GM21576 (cell line): ENCODE measurements around the gene MYO1B.

Experiments
- ATAC-seq: cut with Tn5 transposase; IDR thresholded peaks from one replicate; pipeline ENCODE4 v1.9.1; 2021; ENCODE audit warnings: mild to moderate bottlenecking, moderate library complexity; ENCODE audit not compliant: unreplicated experiment

MYO1B gene

DNA sequence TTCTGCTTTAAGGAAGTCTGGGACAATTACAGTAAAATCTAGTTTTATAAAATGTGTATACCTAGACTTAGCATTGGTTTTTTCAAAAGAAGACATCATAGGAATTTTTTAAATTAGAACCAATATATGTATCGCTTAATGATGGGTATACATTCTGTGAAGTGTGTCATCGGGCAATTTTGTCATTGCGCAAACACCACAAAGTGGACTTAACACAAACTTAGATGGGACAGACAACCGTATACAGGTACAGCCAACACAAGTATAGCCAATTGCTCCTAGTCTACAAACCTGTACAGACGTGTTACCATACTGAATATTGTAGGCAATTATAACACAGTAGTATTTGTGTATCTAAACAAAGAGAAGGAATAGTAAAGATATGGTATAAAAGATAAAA, 12.7 kb downstream of the MYO1B start:
- no peak for ATAC-seq

- ATAC-seq: no peak
These were observed 13.8 kb downstream of the MYO1B start for GRCh38 chr2:191258996-191259395.

DNA sequence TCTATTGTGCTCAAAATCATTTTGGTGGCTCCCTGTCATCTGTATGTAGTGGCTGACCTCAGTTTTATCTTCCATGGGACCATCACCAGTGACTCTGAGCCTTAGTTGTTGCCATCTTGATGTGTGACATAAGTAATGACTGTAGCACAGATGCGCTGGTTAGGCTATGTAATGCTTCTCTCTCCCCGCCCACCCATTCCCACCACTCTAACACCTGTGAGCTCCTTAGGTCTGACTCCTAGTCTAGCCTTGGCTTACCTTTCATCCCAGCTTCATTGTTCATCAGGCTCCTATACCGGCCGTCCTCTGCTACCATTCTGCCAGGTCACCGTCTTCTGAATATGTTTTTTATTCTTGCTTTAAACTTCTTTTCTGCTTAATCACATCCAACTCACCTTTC, 17.2 kb downstream of the MYO1B start:
- no peak for ATAC-seq

DNA sequence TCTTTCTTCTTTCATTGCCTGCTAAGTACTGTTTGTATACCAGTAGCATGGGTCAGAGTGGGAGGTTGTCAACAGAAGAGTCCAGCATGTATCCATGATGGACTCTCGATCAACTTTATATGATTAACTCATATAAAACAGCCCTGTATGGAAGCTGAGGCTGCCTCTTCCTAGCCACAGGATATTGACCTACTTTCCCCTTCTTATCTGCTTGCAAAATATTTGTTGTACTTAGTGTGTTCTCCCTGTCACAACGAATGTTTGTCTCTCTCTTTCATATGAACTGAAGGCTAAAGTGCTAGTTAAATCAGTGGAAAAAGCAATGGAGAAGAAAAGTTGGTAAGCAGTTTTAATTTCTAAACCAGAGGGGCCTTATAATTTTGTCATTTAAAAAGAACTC, 17.8 kb downstream of the MYO1B start:
- no peak for ATAC-seq

DNA sequence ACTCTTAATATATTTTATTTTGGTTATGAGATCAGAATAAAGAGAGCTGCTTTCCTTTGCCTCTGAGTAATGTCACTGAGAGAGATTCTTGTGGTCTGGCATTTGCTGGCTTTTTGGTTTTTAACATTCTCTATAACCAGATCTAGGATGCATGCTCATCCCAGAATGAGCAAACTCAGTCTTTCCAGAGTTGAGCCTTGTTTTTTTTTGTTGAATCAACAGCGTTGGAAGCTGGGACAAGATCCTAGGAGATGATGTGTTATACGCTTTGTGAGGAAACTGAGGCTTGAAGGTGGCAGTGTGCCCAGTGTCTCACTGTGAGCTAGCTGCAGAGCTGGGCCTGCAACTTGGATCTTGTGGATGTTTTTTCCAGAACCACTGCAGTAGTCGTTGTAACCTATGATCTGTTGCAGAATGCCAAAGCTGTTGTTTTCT, 19.5 kb downstream of the MYO1B start:
- no peak for ATAC-seq

- no peak for ATAC-seq
These were observed 20.3 kb downstream of the MYO1B start for GRCh38 chr2:191265311-191266170.

DNA sequence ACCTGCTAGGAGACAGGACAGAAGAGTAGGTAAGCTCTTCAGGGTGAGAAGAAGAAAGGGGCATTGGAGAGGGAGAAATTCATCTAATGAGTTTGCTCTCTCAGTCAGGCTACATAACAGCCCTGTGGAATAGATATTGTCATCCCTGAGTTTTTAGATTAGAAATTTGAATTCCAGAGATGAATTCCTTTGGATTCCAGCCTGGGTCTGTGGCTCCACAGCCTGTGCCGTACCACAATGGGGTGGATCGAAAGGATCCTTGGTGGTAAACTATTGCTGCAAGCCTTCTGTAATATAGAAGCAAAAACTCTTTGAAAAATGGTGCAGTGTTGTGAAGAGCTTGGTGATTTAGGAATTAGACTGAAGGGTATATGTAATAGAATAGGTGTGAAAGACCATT, 21.0 kb downstream of the MYO1B start:
- ATAC-seq: no peak

- ATAC-seq: no peak
These were observed 23.4 kb downstream of the MYO1B start for GRCh38 chr2:191268596-191268995.

DNA sequence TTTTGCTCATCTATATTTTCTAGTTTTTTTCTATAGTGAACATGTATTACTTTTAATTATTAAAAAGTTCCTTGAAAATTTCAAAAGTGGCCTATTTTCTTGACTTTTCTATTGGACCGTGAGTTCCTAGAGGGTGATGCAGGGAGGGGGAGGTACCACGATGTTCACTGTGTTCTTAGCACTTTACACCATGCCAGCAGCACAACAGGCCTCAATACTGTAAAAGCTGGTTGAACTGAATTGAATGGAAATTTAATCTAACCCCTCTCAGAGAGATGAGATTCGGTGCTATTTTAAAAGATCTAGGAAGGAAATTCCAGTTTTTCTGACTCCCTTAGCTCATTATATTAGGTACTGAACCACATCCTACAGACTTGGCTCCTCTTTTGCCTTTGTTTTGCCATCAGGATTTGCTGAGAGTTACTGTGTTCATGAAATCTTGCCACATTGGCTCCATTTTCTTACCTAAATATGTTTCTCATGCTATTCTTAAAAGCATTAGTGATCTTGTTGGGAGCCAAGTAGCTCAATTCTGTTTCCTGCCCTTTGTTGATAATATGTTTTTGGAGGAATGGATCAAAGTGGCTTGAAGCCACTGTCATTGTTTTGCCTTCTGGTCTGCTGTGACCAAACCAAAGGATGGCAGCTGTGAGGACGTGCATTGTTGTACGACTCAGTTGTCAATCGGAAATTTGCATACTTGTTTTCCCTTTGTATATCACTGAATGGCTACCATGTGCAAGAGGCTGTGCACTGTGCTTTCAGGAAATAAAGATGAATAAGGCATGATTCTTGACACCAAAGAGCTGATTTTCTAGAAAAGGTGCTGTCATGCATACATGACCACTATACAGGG, 25.3 kb downstream of the MYO1B start:
- no peak for ATAC-seq

GRCh38 chr2:191272064-191272463, 26.9 kb downstream of the MYO1B start:
- no peak for ATAC-seq

DNA sequence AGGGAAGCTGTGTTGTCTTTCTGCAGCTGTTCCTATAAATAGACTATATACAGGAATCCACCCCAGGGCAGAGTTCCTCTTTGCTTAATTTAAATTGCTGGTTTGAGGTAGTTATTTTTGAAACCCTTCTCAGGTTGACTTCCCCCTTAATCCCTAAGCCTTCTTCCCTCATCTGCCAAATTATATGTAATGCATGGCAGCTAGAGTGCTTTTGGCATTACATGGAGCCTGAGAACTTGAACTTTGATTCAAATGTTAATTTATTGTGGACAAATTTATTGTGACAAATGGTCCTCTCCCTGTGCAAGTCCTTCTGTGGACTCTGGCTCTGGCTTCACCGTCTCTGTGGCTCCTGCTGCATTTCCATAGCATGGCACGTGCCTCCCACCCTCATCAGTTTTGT, 29.2 kb downstream of the MYO1B start:
- no peak for ATAC-seq

DNA sequence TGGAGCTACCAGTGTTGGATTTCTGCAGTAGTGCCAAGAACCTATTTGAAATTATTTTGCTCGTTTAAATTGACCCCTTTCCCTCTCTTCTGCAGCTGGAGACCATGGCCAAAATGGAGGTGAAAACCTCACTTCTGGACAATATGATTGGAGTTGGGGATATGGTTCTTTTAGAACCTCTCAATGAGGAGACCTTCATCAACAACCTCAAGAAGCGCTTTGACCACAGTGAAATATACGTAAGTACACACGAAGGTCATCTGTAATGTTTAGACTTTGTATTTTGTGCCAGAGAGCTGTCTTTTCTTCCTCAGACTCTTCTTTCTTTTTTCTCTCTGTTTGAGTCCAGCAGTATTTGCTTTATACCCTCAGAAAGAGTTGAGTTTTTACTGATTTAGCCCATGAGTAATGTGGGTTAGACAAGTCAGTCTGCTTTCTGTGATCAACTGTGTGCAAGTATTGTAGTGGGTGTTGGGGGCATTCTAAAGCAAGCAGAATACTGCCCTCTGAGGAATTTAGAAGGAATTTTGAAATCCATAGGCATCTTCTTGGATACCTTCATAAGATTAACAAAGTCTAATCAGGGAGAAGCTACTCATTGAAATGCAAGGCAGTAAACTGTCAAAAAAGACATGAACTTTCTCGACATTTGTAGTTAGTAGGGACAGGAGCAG, 31.7 kb downstream of the MYO1B start:
- no peak for ATAC-seq

DNA sequence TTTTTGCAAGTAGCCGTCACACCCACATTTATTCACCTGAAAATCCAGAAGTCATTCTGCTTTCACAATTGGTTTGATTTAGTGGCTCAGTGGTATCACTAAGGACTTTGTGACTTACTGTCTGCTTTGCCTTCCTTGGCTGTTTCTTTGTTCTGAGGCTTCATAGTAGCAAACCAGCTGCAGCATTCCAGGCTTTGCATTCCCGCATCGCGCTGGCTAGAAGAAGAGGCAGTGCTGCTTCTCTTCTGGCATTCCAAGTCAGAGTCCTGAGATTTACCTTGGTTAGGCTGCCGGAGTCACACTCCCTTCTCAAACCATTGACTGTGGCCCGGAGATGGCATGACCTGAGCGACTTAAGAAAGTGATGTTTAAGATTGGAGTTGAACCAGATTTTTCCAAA, 35.1 kb downstream of the MYO1B start:
- no peak for ATAC-seq

- ATAC-seq: no peak
These were observed 35.9 kb downstream of the MYO1B start for GRCh38 chr2:191280834-191281756.

- no peak for ATAC-seq
These were observed 40.0 kb downstream of the MYO1B start for GRCh38 chr2:191285252-191285651.

DNA sequence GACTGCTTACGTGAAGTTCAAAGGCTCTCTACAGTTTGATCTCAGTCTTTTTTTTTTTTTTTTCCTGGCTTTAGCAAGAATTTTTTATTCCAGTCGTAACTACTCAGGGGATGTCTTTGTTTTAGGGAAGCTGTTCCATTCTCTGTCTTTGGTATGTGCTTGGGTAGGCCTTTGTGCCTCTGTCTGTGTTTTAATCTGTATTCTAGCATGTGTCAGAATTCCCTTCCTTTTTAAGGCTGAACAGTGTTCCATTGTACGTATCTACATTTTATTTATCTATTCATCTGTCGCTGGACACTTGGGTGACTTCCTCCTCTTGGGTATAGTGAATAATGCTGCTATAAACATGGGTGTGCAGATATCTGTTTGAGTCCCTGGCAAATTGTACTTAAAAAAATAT, 42.6 kb downstream of the MYO1B start:
- ATAC-seq: no peak

GRCh38 chr2:191289049-191289448, 43.8 kb downstream of the MYO1B start:
- ATAC-seq: no peak

DNA sequence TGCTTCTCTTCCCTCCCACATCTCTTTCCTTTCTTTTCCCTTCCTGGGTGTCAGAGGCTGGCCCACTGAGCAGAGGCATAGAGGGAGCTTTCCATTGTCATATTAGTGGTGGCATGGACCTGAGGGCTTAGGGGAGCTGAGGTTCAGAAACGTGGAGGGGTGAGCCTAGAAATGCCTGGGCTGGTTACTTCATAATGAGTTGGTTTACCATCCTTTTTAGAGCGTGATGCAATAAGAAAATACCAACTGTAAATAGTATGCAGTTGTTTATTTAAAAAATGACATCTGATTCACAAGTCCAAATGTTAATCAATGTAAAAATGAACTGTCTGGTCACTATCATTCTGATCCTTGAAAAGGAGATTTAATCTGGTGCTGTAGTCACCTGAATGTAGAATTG, 46.3 kb downstream of the MYO1B start:
- no peak for ATAC-seq

DNA sequence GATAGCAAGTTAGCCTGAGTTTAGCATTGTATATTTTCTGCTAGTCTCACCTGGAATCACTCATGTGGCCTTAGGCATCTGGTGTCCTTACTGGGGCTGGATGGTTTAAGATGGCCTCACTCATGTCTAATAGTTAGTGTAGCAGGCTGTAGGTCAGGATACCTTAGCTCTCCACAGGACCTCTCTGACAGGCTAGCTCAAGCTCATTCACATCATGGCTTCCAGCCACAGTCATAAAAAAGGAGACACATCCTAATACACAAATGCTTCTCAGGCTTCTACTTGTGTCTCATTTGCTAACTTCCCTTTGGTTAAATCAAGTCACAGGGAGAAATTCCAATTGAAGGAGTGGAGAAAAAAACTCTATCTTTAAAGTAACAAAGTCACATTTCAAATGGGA, 47.7 kb downstream of the MYO1B start:
- no peak for ATAC-seq

DNA sequence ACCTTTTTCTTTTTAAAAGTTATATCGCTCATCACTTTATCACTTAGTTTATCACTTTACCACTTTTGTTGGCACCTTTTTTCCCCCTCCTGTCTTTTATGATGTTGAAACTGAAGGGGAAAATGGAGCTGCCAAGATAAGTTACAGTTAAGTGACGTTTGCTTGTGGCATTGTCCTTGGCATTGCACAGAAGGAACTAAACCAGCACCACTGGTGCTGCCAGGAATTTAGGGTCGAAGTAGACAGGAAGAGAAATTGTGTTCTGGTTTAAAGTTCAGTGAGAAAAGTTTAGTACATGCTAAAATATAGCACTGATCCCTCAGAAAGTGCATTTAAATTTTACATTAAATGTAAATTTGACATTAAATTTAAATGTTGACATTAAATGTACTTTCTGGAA, 49.9 kb downstream of the MYO1B start:
- no peak for ATAC-seq
